ENCODE results near the gene COG5. TPM values are rescaled to one million over a fixed set of nuclear protein-coding genes. Genes with fewer than 3 reads are reported as not detected.
"Not testable (repeated sequence)": the region's sequence is repeated elsewhere in the genome, so short reads cannot be mapped to it uniquely, and the experiment has no call there.

COG5 gene
- polyA plus RNA-seq, 4 donors: 27.7 to 43.1 (median 37.7) TPM

GRCh38 chr7:107236862-107237261 lies 326.9 kb downstream of the COG5 start:
- DNase-seq (ENCODE audit: low read depth in 4 of 4, low spot score in 3 of 4): no peak

GRCh38 chr7:107234436-107234835 lies 329.3 kb downstream of the COG5 start:
- DNase-seq (ENCODE audit: low read depth in 4 of 4, low spot score in 3 of 4): no peak

GRCh38 chr7:107233981-107234380 lies 329.7 kb downstream of the COG5 start:
- DNase-seq (ENCODE audit: low read depth in 4 of 4, low spot score in 3 of 4): no peak

GRCh38 chr7:107233174-107233573 lies 330.5 kb downstream of the COG5 start:
- DNase-seq (ENCODE audit: low read depth in 4 of 4, low spot score in 3 of 4): no peak

- DNase-seq (ENCODE audit: low read depth in 4 of 4, low spot score in 3 of 4): no peak
These were observed 331.1 kb downstream of the COG5 start for GRCh38 chr7:107232568-107233090.

- DNase-seq (ENCODE audit: low read depth in 4 of 4, low spot score in 3 of 4): no peak
These were observed 333.4 kb downstream of the COG5 start for GRCh38 chr7:107230334-107230733.

GRCh38 chr7:107228291-107228690 lies 335.4 kb downstream of the COG5 start:
- DNase-seq (ENCODE audit: low read depth in 4 of 4, low spot score in 3 of 4): no peak

- no peak for DNase-seq (ENCODE audit: low read depth in 4 of 4, low spot score in 3 of 4)
These were observed 339.1 kb downstream of the COG5 start for GRCh38 chr7:107224374-107225223.

GRCh38 chr7:107220806-107221205 lies 342.9 kb downstream of the COG5 start:
- DNase-seq (ENCODE audit: low read depth in 4 of 4, low spot score in 3 of 4): not testable (repeated sequence)

GRCh38 chr7:107220356-107220755 lies 343.4 kb downstream of the COG5 start:
- no peak for DNase-seq (ENCODE audit: low read depth in 4 of 4, low spot score in 3 of 4)

- DNase-seq (ENCODE audit: low read depth in 4 of 4, low spot score in 3 of 4): no peak
These were observed 344.0 kb downstream of the COG5 start for GRCh38 chr7:107219563-107220244.

- no peak for DNase-seq (ENCODE audit: low read depth in 4 of 4, low spot score in 3 of 4)
These were observed 349.8 kb downstream of the COG5 start for GRCh38 chr7:107213945-107214344.

- DNase-seq (ENCODE audit: low read depth in 4 of 4, low spot score in 3 of 4): no peak
These were observed 350.4 kb downstream of the COG5 start for GRCh38 chr7:107213193-107213788.

- no peak for DNase-seq (ENCODE audit: low read depth in 4 of 4, low spot score in 3 of 4)
These were observed 351.0 kb downstream of the COG5 start for GRCh38 chr7:107212725-107213124.

GRCh38 chr7:107210400-107210799 lies 353.3 kb downstream of the COG5 start:
- no peak for DNase-seq (ENCODE audit: low read depth in 4 of 4, low spot score in 3 of 4)

- no peak for DNase-seq (ENCODE audit: low read depth in 4 of 4, low spot score in 3 of 4)
These were observed 354.2 kb downstream of the COG5 start for GRCh38 chr7:107209565-107209964.

GRCh38 chr7:107208563-107208962 lies 355.2 kb downstream of the COG5 start:
- DNase-seq (ENCODE audit: low read depth in 4 of 4, low spot score in 3 of 4): no peak

- DNase-seq (ENCODE audit: low read depth in 4 of 4, low spot score in 3 of 4): no peak
These were observed 355.6 kb downstream of the COG5 start for GRCh38 chr7:107208024-107208521.

GRCh38 chr7:107207459-107207858 lies 356.3 kb downstream of the COG5 start:
- DNase-seq (ENCODE audit: low read depth in 4 of 4, low spot score in 3 of 4): no peak

GRCh38 chr7:107206706-107207105 lies 357.0 kb downstream of the COG5 start:
- DNase-seq (ENCODE audit: low read depth in 4 of 4, low spot score in 3 of 4): no peak

GRCh38 chr7:107206136-107206535 lies 357.6 kb downstream of the COG5 start:
- DNase-seq (ENCODE audit: low read depth in 4 of 4, low spot score in 3 of 4): no peak
